Omental fat pad (tissue), 4 donors: Measurements from ENCODE around the gene HDDC3. TPM values are rescaled to one million over a fixed set of nuclear protein-coding genes. Genes with fewer than 3 reads are reported as not detected.

Experiments used
- ATAC-seq: fragments of 150-250 bp; one replicate; pipeline ENCODE4 v1.9.1; 2016; ENCODE audit warnings: mild to moderate bottlenecking, moderate library complexity; ENCODE audit not compliant: low FRiP score
- DNase-seq: peaks from one replicate; pipeline ENCODE4 v3.0.0-alpha.2; 2019; ENCODE audit warnings: low spot score
- CTCF ChIP-seq, 3 donors: fragments of 450-650 bp; IDR thresholded peaks; one replicate each; pipeline ENCODE4 v1.5.1; 2016 to 2017; ENCODE audit warnings: antibody characterized with exemption in 3 of 3, mild to moderate bottlenecking in 3 of 3, moderate library complexity in 2 of 3
- total RNA-seq, 4 donors: library from RNA; depleted of rRNA; stranded (reverse); fragments of >200 nt; gene quantifications; one replicate each; pipeline ENCODE4 v1.1.0, GENCODE V29; 2016

The HDDC3 gene
- total RNA-seq, 4 donors from 2014 or later: 11.2 to 27.3 (median 18.0) TPM

- ATAC-seq: no peak
- TF ChIP-seq CTCF (IDR thresholded peaks at IDR 0.05): no peak
- DNase-seq: no peak
These were observed 25.4 kb upstream of the HDDC3 start for GRCh38 chr15:90957791-90958190.

GRCh38 chr15:90957031-90957790, 24.9 kb upstream of the HDDC3 start:
- ATAC-seq (peak; percentile 25), DNase-seq (no peak)
- no peak for TF ChIP-seq CTCF (IDR thresholded peaks at IDR 0.05)

- DNase-seq: peak; percentile 63
- peak; percentile 59 for ATAC-seq
- peak in 1 of 3 donors; percentile 80 for TF ChIP-seq CTCF (IDR thresholded peaks at IDR 0.05)
These were observed 24.1 kb upstream of the HDDC3 start for GRCh38 chr15:90956274-90957030.

- TF ChIP-seq CTCF (IDR thresholded peaks at IDR 0.05): no peak
- no peak for DNase-seq
- ATAC-seq: no peak
These were observed 23.4 kb upstream of the HDDC3 start for GRCh38 chr15:90955624-90956273.

GRCh38 chr15:90954712-90955623, 22.6 kb upstream of the HDDC3 start, which contains the start of gene RCCD1:
TSS of gene RCCD1 (plus strand) at chr15:90954884. CDS start at chr15:90956735, 1,851 bp downstream.
- DNase-seq (peak; percentile 78), ATAC-seq (peak; percentile 93)
- TF ChIP-seq CTCF (IDR thresholded peaks at IDR 0.05): no peak
